GM18505 (cell line): ENCODE measurements around the gene FRZB.

Experiments
- ATAC-seq: cut with Tn5 transposase; IDR thresholded peaks from one replicate; pipeline ENCODE4 v1.9.1; 2021; ENCODE audit not compliant: unreplicated experiment
- POLR2A ChIP-seq: IDR thresholded peaks from 4 replicates; pipeline ENCODE4 v1.6.1; 2011; ENCODE audit warnings: borderline replicate concordance; ENCODE audit not compliant: insufficient read depth, insufficient read length; ENCODE audit errors: extremely low read depth

The FRZB gene, protein sequence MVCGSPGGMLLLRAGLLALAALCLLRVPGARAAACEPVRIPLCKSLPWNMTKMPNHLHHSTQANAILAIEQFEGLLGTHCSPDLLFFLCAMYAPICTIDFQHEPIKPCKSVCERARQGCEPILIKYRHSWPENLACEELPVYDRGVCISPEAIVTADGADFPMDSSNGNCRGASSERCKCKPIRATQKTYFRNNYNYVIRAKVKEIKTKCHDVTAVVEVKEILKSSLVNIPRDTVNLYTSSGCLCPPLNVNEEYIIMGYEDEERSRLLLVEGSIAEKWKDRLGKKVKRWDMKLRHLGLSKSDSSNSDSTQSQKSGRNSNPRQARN

DNA sequence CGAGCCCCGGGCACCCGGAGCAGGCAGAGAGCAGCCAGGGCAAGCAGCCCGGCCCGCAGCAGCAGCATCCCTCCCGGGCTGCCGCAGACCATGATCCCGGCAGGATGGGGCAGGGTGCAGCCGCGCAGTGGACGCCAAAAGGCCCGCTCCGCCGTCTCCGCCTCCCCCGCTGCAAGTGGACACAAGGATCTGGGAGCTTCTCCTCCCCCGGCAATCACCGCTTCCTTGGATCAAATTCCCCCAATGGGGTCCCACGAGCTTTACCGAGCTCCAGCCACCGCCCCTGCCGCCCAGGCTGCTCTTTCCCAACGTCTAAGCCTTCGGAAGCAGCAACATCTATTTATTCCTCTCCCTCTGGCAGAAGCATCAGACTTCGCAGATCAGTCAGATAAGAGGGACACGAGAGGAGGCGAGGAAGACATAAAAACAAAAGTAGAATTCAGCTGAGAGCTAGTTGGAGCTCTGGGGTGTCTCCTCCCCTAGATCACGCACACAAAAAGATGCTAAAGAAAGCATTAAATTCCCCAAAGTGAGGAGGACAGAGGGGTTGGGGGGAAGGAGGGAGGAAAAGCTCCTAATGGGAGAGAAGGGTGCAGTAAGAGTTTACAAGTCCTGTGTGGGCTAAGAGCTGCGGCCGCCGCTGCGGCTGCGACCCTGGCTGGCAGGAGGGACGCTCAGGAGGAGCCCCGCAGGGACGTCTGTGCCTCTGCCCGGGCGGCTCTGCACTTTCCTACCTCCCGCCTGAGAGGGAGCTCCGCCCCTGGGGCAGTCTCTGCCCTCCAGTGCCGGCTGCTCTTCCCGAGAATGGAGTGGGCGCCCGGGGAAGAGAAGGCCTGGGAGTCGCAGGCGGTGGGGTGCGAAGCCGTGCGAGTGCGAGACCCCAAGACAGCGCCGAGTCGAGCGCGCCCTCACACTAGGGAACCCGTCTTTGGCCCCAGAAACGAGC is at the start of gene FRZB:
Gene FRZB, minus strand, starts transcription at position 177 of the 946 bp plus-strand sequence. Its CDS starts 85 bp downstream, at position 92.
- ATAC-seq = no peak
- no peak for TF ChIP-seq POLR2A

DNA sequence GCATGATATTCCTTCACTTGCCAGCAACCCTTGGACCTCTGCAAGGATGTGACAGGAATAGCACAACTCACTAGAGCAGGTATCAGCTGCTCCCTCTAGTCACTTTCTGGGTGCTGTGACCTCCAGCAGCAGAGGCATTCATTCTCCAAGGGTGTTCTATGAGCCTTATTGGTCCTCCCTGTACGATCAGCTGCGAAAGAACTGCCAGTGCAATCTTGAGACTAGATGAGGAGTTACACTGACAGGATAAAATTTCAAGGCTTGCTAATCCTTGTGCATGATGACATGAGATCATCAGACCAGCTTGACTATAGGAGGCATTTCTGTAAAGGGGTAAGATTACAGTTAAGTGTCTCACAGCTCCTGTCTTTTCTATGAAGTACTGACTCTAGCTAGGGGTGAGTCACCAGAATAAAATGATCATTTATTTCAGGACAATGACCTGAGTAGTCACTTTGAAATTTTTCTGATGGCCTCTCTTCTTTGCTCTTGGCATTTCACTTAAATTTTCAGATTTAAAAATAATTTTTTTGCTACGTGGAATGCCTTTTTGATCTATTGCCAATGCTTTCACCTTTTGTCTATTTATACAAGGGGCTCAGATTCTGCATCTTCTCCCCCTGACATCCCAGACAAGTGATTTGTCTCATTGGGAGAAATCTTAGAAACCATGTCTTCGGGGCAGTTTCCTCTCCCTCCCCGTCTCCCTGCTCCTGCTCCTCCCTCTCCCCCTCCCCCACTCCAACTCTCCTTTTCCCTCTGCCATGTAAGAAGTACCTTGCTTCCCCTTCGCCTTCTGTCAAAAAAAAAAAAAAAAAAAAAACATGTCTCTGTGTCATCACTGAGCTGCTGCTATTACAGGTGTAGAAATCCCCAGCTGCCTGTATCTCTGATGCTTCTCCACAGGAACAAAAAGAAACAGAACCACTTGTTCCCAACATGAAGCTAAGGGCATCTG is 49.2 kb upstream of the FRZB start:
- no peak for TF ChIP-seq POLR2A
- ATAC-seq = no peak

DNA sequence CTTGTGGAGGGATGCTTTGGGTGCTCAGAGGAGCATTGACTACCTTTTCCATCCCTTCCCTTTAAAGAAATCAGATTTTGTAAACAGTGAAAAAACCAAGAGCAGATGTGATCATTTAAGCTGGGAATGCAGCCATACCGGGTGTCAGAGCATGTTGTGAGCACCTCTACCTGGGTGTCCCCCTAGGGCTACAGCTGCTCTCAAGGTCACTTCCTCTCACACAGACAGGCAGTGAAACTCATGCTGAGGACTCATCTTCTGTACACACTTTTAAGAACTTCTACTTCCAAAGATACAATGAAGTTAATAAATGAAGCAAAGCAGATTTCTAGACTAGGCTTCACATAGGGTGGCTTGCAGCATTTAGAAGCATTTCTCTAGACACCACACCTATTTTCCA is 48.4 kb upstream of the FRZB start:
- no peak for ATAC-seq
- no peak for TF ChIP-seq POLR2A

DNA sequence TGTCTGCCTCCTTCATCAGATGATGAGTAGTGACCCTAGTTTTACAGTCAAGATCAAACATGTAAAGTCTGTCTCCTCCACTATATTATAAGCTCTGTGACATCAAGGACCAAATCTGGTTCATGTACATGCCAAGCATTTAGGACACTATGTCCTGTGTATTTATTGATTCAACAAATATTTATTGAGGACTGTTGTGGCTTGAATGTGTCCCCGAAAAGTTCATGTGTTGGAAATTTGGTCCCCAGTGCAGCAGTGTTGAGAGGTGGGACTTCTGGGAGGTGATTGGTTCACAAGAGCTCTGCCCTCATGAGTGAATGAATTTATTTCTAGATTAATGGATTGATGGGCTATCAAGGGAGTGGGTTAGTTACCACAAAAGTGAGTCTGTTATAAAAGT is 46.6 kb upstream of the FRZB start:
- no peak for TF ChIP-seq POLR2A
- no peak for ATAC-seq

DNA sequence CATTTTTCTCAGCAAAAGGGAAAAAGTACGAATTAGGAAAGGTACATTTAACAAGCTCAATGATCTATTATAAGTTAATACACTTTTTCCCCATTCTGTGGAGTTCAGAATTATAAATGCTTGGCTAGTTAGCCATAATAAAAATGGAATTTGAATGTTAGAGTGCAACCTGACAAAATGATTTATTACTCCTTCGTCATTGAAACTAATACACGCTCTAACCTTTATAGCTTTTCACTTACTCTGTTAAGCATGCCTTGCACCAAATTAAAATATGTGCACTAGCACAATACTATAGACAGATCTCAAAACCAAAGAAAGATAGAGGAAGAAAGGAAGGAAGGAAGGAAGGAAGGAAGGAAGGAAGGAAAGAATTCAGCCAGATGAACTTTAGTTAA is 46.1 kb upstream of the FRZB start:
- no peak for ATAC-seq
- no peak for TF ChIP-seq POLR2A

DNA sequence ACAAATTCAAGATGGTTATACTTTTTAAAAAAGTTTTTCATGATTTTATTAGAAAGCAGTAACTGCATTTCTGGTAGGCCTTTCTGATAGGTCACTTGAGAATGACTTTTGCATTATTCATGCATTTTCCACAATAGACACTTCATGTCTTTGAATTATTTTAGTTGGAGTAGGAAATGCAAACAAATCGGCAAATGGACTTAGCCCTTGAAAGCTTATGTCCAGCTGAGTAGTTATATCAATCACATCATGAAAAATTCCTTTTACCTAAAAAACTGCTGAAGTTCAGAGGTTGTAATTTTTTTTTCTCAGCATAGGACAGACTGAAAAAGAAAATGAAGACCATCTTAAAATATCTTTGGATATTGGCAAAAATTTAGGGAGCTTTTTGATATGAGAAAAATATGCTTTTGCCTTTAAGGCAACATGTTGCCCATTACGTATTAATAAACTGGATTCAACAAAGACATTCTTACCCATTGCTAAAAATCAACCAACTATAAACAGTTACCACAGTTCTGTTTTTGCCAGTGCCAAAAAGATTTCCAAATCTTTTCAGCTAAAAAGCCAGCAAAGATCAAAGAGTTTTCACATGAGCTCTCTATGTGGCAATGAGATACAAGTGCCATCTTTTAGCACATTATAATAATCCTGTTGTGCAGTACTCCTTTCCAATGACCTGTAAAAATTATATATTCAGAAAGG is 45.5 kb upstream of the FRZB start:
- TF ChIP-seq POLR2A = no peak
- ATAC-seq = no peak

DNA sequence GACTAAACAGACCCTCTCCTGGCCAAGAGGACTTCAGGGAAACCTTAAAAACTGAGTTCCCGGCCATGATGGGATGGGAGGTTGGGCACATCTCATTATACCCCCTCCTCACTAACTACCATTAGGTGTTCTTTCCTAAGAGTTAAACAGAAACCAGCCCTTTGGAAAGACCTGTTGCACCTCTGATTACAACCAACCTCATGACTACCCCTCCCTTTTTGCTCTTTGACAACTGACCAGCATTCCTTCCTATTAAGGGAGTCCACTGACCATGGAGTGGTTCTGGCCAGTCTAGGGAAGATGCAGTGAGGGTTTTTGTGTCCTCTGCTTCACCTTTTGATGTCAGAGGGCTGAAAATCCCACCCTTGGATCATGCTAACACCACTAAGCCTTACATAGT is 44.5 kb upstream of the FRZB start:
- ATAC-seq = no peak
- no peak for TF ChIP-seq POLR2A

DNA sequence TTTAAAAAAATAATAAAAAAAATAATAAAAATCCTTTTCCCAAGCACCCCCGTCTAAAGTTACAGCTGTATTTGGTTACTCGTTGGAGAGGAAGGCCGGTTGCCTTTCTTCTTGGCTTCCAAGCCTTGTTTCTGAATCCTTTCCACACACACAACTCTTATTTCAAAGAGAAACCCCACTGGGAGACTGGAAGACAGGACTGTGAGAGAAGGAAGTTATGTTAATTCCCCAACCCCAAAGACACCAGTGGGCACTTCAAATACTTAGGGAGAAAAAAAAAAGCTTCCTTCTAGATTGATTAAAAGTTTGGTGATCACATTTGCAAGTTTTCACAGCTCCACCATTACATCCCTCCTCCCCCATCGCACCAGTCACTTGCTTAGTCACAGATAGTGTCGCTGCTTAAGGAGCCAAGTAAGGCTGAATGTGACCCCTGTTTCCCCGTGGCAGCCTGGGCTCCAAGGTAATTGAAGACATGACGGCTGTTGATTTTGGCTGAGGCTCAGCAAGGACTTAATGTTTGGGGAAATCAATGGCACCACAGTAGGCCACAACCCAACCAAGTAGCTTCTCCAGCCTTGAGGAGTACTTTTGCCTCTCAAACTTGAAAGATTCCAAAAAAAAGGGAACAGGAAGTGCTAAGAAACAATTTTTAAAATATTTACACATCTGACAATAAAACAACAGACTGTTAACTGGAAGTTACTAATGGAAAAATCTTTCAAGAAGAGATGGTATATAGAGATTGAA is 40.8 kb upstream of the FRZB start:
- no peak for ATAC-seq
- no peak for TF ChIP-seq POLR2A

DNA sequence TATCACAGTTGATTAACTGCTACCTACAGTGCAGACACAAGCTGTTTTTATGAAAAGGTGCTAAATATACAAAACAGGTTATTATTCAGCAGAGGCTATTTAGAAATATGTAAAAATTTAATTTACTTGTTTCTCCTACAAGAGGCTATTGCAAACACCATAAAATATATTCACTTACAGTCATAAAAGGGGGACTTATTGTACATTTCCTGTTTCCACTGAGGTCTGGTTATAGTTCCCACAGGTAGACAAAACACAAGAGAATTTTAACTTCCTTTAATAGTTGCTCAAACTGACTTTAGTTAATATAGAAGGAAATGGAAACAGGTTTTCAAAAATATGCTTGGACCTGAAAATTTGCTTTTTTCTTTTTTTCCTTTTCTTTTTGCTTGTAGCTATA is 40.0 kb upstream of the FRZB start:
- no peak for TF ChIP-seq POLR2A
- ATAC-seq = no peak

DNA sequence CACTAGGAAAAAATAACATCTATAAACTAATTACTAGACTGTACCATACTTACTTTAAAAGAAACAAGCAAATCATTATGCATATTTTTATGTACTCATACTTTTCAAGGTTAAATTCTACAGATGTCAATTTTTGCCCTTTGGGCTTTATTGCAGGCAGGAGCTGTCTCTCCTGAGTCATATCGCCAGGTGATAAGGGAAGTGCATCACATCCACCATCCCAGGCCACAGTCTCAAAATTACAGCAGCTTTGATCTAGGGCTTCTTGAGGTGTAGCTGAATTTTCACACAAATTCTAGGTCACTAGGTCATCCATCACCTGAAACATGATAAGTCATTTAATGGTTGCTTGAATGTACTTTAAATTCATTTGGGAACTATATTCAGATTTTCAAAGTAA is 38.4 kb upstream of the FRZB start:
- TF ChIP-seq POLR2A = no peak
- no peak for ATAC-seq

DNA sequence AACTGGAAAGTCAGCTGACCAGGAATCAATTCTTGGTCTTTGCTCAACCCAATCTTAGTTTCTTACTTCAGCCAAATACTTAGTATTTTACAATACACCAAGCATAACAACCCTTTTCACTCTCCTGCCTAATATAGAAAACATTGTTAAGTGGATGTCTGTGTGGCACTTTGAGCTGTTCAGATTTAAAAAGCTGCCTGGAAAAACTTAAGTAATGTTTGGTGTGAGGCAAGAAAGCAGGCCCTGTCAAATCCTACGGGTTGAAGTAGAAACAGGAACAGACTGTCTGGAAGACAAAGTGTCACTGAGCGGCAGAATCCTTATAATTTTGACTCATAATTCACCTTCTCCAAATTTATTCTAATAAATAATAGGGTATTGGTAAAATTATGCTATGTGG is 37.1 kb upstream of the FRZB start:
- ATAC-seq = no peak
- TF ChIP-seq POLR2A = no peak

DNA sequence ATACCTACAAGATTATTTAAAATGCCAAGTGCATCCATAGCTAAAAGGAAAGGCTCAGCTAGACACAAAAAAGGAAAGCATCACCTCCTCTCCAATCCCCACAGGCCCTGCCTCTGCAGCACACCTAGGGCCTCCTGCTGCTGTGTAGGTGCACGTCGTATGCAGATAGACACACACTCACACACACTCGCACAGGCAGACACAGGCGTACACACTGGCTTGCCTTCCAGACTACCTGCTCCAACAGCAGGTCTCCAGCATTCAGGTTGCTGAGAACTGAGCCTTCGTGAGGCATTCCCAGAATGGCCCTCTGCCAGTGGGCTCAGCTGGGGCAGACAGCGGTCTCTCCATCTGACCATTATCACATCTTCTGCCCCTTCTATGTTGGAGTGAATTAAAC is 35.3 kb upstream of the FRZB start:
- no peak for TF ChIP-seq POLR2A
- ATAC-seq = no peak
